WTC11 (cell line): ENCODE measurements around the gene TRIM62. TPM values are rescaled to one million over a fixed set of nuclear protein-coding genes. Genes with fewer than 3 reads are reported as not detected.

Experiments
- ATAC-seq: fragments of 200-7000 bp; cut with Tn5 transposase; 2 replicates; pipeline ENCODE4 v1.10.0; 2021; ENCODE audit warnings: mild to moderate bottlenecking, moderate library complexity
- CTCF ChIA-PET: fragments of 300-600 bp; sonication (Branson Sonifier 250); formaldehyde crosslinking; loops from one replicate; lab custom pipeline; 2021; ENCODE audit warnings: antibody characterized with exemption; lab: Charles Lee
- POLR2A ChIA-PET: fragments of 350-600 bp; sonication (Branson Sonifier 250); formaldehyde crosslinking; loops from one replicate; lab custom pipeline; 2021; ENCODE audit warnings: antibody characterized with exemption; lab: Charles Lee
- DNase-seq: peaks from one replicate; pipeline ENCODE4 v3.0.0; 2021; ENCODE audit warnings: low spot score
- H3K27ac Mint-ChIP-seq: 2 replicates; pipeline ENCODE4 v1.8.0; 2021; ENCODE audit warnings: mixed read lengths
- H3K27me3 Mint-ChIP-seq: 2 replicates; pipeline ENCODE4 v1.8.0; 2021; ENCODE audit warnings: low read depth, mild to moderate bottlenecking, moderate library complexity, mixed read lengths
- H3K36me3 Mint-ChIP-seq: 2 replicates; pipeline ENCODE4 v1.8.0; 2021; ENCODE audit warnings: mixed read lengths
- H3K4me1 Mint-ChIP-seq: 2 replicates; pipeline ENCODE4 v1.8.0; 2022; ENCODE audit warnings: mixed read lengths
- H3K4me3 Mint-ChIP-seq: 2 replicates; pipeline ENCODE4 v1.8.0; 2021; ENCODE audit warnings: mild to moderate bottlenecking, moderate library complexity, mixed read lengths
- H3K9me3 Mint-ChIP-seq: 2 replicates; pipeline ENCODE4 v1.8.0; 2021; ENCODE audit warnings: mixed read lengths
- ATF1 ChIP-seq: sonication (generic); formaldehyde crosslinking; IDR thresholded peaks from 2 replicates; pipeline ENCODE4 v1.8.1; 2023; ENCODE audit warnings: mild to moderate bottlenecking, moderate library complexity, missing genetic modification reagents
- E2F1 ChIP-seq: sonication (generic); formaldehyde crosslinking; IDR thresholded peaks from 2 replicates; pipeline ENCODE4 v1.8.0; 2022; ENCODE audit warnings: mild to moderate bottlenecking, missing genetic modification reagents
- E2F4 ChIP-seq: sonication (generic); formaldehyde crosslinking; IDR thresholded peaks from 2 replicates; pipeline ENCODE4 v1.8.1; 2022; ENCODE audit warnings: low read depth, mild to moderate bottlenecking, moderate library complexity, missing genetic modification reagents, borderline replicate concordance
- EMX1 ChIP-seq: fragments of 250-450 bp; sonication (Bioruptor Pico); IDR thresholded peaks from 2 replicates; pipeline ENCODE4 v1.8.0; 2021; ENCODE audit warnings: mild to moderate bottlenecking
- FOXP1 ChIP-seq: sonication (generic); formaldehyde crosslinking; IDR thresholded peaks from 2 replicates; pipeline ENCODE4 v1.8.0; 2022; ENCODE audit warnings: missing genetic modification reagents, mild to moderate bottlenecking, moderate library complexity, borderline replicate concordance
- GABPB1 ChIP-seq: sonication (generic); formaldehyde crosslinking; IDR thresholded peaks from 2 replicates; pipeline ENCODE4 v1.8.1; 2023; ENCODE audit warnings: mild to moderate bottlenecking, missing genetic modification reagents
- MXD4 ChIP-seq: fragments of 250-450 bp; sonication (Bioruptor Pico); IDR thresholded peaks from 2 replicates; pipeline ENCODE4 v1.8.0; 2021; ENCODE audit warnings: mild to moderate bottlenecking, moderate library complexity, borderline replicate concordance
- NR2C2 ChIP-seq: sonication (generic); formaldehyde crosslinking; IDR thresholded peaks from 2 replicates; pipeline ENCODE4 v1.8.0; 2022; ENCODE audit warnings: mild to moderate bottlenecking, missing genetic modification reagents
- OVOL2 ChIP-seq: fragments of 250-450 bp; sonication (Bioruptor Pico); IDR thresholded peaks from 2 replicates; pipeline ENCODE4 v1.9.0; 2021; ENCODE audit warnings: mild to moderate bottlenecking, borderline replicate concordance
- SMAD3 ChIP-seq: sonication (generic); formaldehyde crosslinking; IDR thresholded peaks from 2 replicates; pipeline ENCODE4 v1.8.0; 2022; ENCODE audit warnings: missing genetic modification reagents, mild to moderate bottlenecking, borderline replicate concordance
- SP1 ChIP-seq: sonication (generic); formaldehyde crosslinking; conservative IDR thresholded peaks from 2 replicates; pipeline ENCODE4 v1.8.1; 2022; ENCODE audit warnings: missing genetic modification reagents
- ZMAT4 ChIP-seq: fragments of 250-450 bp; sonication (Bioruptor Pico); IDR thresholded peaks from 2 replicates; pipeline ENCODE4 v1.9.0; 2021; ENCODE audit warnings: mild to moderate bottlenecking
- ZNF219 ChIP-seq: sonication (generic); formaldehyde crosslinking; IDR thresholded peaks from 2 replicates; pipeline ENCODE4 v1.8.0; 2023; ENCODE audit warnings: missing genetic modification reagents, mild to moderate bottlenecking, borderline replicate concordance
- ZNF396 ChIP-seq: fragments of 250-450 bp; sonication (Bioruptor Pico); IDR thresholded peaks from 2 replicates; pipeline ENCODE4 v1.8.0; 2021; ENCODE audit warnings: mild to moderate bottlenecking, moderate library complexity, borderline replicate concordance
- ZNF416 ChIP-seq: fragments of 250-450 bp; sonication (Bioruptor Pico); IDR thresholded peaks from 2 replicates; pipeline ENCODE4 v1.9.0; 2021; ENCODE audit warnings: mild to moderate bottlenecking, inconsistent platforms
- ZNF671 ChIP-seq: fragments of 250-450 bp; sonication (Bioruptor Pico); IDR thresholded peaks from 2 replicates; pipeline ENCODE4 v1.8.0; 2021; ENCODE audit warnings: mild to moderate bottlenecking
- total RNA-seq: library from RNA; stranded (reverse); gene quantifications from 3 replicates; pipeline ENCODE4 v1.2.3, GENCODE V29; 2021
- TF ChIP-seq, protein P1 (sequence below): sonication (generic); formaldehyde crosslinking; IDR thresholded peaks from 2 replicates; pipeline ENCODE4 v1.8.0; 2022; ENCODE audit warnings: mild to moderate bottlenecking, missing genetic modification reagents
- TF ChIP-seq, protein P2 (sequence below): sonication (generic); formaldehyde crosslinking; IDR thresholded peaks from 2 replicates; pipeline ENCODE4 v1.8.1; 2023; ENCODE audit warnings: mild to moderate bottlenecking, missing genetic modification reagents
- TF ChIP-seq, protein P3 (sequence below): fragments of 200-600 bp; IDR thresholded peaks from 2 replicates; pipeline ENCODE4 v1.8.0; 2022; ENCODE audit warnings: antibody characterized with exemption

Gene TRIM62
- total RNA-seq, 1 experiment from 2014 or later, result 13.6 TPM

DNA sequence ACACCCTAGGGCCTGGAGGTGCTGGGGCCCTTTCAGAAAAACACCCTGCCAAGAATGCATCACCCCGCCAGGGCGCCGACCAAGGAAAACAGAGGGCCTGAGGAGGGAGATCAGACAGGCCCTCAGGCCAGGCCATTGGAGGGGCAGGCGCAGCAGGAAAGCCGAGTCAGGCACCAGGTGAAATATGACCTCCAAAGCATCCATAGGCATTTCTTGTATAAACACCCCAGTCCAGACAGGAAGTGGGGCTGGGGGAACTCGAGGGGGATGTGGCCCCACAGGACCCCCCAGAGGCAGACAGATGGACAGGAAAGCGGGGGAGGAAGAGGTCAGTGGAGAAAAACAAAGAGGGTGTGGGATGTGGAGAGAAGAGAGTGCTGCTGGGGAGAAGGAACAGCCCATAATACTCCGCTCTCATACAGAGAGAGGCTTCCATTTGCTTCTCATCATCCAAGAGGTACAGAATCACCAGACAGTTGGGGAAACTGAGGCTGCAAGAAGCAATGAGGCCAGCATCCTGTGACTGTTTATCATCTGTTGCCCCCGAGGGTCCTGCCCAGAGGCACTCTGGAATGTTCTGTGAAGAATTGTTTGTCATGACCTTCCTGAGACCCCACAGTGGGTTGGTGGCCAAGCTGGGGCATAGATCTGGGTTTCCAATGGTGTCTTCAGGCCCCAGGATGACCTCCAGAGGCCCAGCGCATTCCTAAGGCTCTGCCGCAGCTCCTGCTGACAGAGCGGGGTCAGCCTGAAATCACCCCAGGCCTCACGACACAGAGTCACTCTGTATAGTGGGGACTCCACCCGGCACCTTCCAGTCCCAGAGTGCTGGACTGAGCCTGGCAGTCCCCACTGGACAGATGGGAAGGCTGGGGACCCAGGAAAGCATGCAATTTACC, 18.0 kb downstream of the TRIM62 start:
- ChIA-PET CTCF (interaction anchor here (1.0 to 3.6 kb wide), 6 partner anchors 11 to 132 kb away, joined by 3 to 13 read pairs (median 7); partner anchors contain the start of gene TRIM62), POLR2A (interaction anchor here (1.0 kb wide), 1 partner anchor 11 kb away, joined by 3 read pairs; no protein-coding TSS in a partner anchor)
- peak; percentile 40 for ATAC-seq
- peaks cover 3% of the 10 kb centered on the region; the same call in 1 of the 2 replicates for H3K27me3 Mint-ChIP-seq
- TF ChIP-seq ZMAT4 (CRISPR knock-in tag), result no peak
- TF ChIP-seq SMAD3 (CRISPR knock-in tag), result no peak
- TF ChIP-seq SP1 (CRISPR knock-in tag), result no peak
- TF ChIP-seq MXD4 (CRISPR knock-in tag), result no peak
- TF ChIP-seq, protein P1, sequence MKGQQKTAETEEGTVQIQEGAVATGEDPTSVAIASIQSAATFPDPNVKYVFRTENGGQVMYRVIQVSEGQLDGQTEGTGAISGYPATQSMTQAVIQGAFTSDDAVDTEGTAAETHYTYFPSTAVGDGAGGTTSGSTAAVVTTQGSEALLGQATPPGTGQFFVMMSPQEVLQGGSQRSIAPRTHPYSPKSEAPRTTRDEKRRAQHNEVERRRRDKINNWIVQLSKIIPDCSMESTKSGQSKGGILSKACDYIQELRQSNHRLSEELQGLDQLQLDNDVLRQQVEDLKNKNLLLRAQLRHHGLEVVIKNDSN (CRISPR knock-in tag), result no peak
- TF ChIP-seq, protein P2, sequence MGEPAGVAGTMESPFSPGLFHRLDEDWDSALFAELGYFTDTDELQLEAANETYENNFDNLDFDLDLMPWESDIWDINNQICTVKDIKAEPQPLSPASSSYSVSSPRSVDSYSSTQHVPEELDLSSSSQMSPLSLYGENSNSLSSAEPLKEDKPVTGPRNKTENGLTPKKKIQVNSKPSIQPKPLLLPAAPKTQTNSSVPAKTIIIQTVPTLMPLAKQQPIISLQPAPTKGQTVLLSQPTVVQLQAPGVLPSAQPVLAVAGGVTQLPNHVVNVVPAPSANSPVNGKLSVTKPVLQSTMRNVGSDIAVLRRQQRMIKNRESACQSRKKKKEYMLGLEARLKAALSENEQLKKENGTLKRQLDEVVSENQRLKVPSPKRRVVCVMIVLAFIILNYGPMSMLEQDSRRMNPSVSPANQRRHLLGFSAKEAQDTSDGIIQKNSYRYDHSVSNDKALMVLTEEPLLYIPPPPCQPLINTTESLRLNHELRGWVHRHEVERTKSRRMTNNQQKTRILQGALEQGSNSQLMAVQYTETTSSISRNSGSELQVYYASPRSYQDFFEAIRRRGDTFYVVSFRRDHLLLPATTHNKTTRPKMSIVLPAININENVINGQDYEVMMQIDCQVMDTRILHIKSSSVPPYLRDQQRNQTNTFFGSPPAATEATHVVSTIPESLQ (CRISPR knock-in tag), result no peak
- no peak for TF ChIP-seq OVOL2 (CRISPR knock-in tag)
- no peak for TF ChIP-seq ZNF416 (CRISPR knock-in tag)
- TF ChIP-seq NR2C2 (CRISPR knock-in tag), result no peak
- peaks cover 19% of the 10 kb centered on the region for H3K36me3 Mint-ChIP-seq
- H3K4me1 Mint-ChIP-seq, result peaks cover 52% of the 10 kb centered on the region
- H3K27ac Mint-ChIP-seq, result peak overlapping the region; percentile 59; the same call in 1 of the 2 replicates
- H3K9me3 Mint-ChIP-seq, result peaks cover 3% of the 10 kb centered on the region; the same call in 1 of the 2 replicates
- 0 out of 2 replicates have a peak overlapping the region, but pooled peaks have one; percentile 6 for H3K4me3 Mint-ChIP-seq
- peak; percentile 36 for DNase-seq

DNA sequence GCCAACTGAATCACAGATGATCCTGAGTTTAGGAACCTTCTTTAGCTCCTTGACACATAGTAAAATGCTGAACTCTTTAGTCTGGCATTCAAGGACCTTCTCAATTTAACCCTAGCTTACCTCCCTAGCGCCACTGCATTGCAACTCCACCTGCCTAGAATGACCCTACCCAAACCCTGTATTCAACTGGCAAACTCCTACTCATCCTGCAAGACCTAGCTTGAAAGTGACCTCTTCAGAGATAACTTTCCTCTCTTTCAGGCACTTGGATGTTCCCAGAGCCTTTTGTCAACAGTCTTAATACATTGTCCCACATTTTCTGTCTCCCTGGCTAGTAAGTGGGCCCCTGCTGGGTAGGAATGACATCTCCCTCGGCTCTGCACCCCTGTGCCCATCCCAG, 19.7 kb downstream of the TRIM62 start:
- no peak for TF ChIP-seq ZNF416 (CRISPR knock-in tag)
- TF ChIP-seq GABPB1 (CRISPR knock-in tag), result no peak
- TF ChIP-seq ATF1 (CRISPR knock-in tag), result no peak
- Mint-ChIP-seq H3K4me1 (peaks cover 48% of the 10 kb centered on the region), H3K4me3 (no peak overlapping the region), H3K27me3 (peaks cover 3% of the 10 kb centered on the region; the same call in 1 of the 2 replicates), H3K36me3 (peaks cover 20% of the 10 kb centered on the region), H3K9me3 (peaks cover 3% of the 10 kb centered on the region; the same call in 1 of the 2 replicates), H3K27ac (no peak overlapping the region)
- ATAC-seq (no peak), DNase-seq (no peak)
- POLR2A ChIA-PET, result no interaction called here
- CTCF ChIA-PET, result interaction anchor here (1.1 to 3.6 kb wide), 5 partner anchors 14 to 43 kb away, joined by 3 to 13 read pairs (median 8); partner anchors contain the start of gene TRIM62

DNA sequence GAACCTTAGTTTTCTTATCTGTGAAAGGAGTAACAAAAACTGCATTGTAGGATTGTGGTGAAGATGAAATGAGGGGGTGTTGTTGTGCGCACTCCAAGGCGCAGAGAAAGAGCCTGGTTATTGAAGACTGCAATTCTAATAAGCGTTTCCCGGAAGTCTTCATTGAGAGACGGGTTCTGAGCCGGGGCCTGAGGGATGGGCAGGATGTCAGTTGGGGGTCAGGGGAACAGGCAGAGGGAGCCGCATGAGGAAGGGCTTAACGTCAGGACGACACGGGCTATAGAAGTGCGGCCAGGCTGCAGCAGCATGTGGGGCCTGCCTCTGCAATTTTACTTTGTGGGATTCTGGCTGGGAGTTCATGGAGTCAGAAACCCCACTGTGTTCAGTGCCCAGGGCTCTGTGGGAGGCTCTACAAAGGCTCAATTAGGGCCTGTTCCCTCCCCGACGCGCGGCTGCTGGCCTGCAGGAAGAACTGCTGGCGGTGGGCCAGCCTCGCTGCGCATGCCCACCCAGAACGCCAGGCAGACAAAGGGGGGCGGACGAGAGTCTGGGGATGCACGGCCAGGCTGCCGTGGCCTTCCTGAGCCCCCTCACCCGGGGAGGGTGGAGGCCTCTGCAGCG, 20.7 kb downstream of the TRIM62 start:
- peak; percentile 24 for ATAC-seq
- Mint-ChIP-seq H3K9me3 (peaks cover 3% of the 10 kb centered on the region; the same call in 1 of the 2 replicates), H3K4me3 (no peak overlapping the region), H3K4me1 (peaks cover 52% of the 10 kb centered on the region), H3K36me3 (peaks cover 18% of the 10 kb centered on the region), H3K27ac (no peak overlapping the region), H3K27me3 (peaks cover 3% of the 10 kb centered on the region; the same call in 1 of the 2 replicates)
- DNase-seq, result peak; percentile 33
- CTCF ChIA-PET, result interaction anchor here (1.2 to 3.6 kb wide), 4 partner anchors 13 to 41 kb away, joined by 4 to 13 read pairs (median 10); partner anchors contain the start of gene TRIM62
- POLR2A ChIA-PET, result no interaction called here
- TF ChIP-seq SMAD3 (CRISPR knock-in tag) (no peak), EMX1 (CRISPR knock-in tag) (no peak), ZNF219 (CRISPR knock-in tag) (no peak), E2F4 (CRISPR knock-in tag) (no peak), E2F1 (CRISPR knock-in tag) (no peak), ZNF396 (CRISPR knock-in tag) (no peak), NR2C2 (CRISPR knock-in tag) (no peak), ZNF671 (CRISPR knock-in tag) (no peak), FOXP1 (CRISPR knock-in tag) (no peak)
- TF ChIP-seq, protein P3, sequence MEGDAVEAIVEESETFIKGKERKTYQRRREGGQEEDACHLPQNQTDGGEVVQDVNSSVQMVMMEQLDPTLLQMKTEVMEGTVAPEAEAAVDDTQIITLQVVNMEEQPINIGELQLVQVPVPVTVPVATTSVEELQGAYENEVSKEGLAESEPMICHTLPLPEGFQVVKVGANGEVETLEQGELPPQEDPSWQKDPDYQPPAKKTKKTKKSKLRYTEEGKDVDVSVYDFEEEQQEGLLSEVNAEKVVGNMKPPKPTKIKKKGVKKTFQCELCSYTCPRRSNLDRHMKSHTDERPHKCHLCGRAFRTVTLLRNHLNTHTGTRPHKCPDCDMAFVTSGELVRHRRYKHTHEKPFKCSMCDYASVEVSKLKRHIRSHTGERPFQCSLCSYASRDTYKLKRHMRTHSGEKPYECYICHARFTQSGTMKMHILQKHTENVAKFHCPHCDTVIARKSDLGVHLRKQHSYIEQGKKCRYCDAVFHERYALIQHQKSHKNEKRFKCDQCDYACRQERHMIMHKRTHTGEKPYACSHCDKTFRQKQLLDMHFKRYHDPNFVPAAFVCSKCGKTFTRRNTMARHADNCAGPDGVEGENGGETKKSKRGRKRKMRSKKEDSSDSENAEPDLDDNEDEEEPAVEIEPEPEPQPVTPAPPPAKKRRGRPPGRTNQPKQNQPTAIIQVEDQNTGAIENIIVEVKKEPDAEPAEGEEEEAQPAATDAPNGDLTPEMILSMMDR, result no peak
